A549 (cell line): ENCODE data around the gene TAAR8. TPM values are rescaled to one million over a fixed set of nuclear protein-coding genes. Genes with fewer than 3 reads are reported as not detected.
"Not testable (repeated sequence)": the region's sequence is repeated elsewhere in the genome, so short reads cannot be mapped to it uniquely, and the experiment has no call there.

Experiments
- ATAC-seq, 2 experiments: fragments of 200-7000 bp in 1 of 2; fragments of >200 bp in 1 of 2; cut with Nextera tagmentation in 1 of 2; cut with Tn5 transposase in 1 of 2; 3 replicates each; pipeline versions ENCODE4 v1.8.0 to v1.9.1; 2018 to 2020; ENCODE audit warnings: mild to moderate bottlenecking in 1 of 2, moderate library complexity in 1 of 2
- CTCF ChIA-PET: fragments of 300-600 bp; sonication (Branson Sonifier 250); formaldehyde crosslinking; extraction: SDS; loops from one replicate; lab custom pipeline; 2021; ENCODE audit warnings: antibody characterized with exemption, inconsistent platforms; lab: Yijun Ruan, JAX
- POLR2A ChIA-PET: fragments of 350-600 bp; formaldehyde crosslinking; extraction: SDS; loops from one replicate; lab custom pipeline; 2021; ENCODE audit warnings: antibody characterized with exemption, inconsistent platforms; lab: Yijun Ruan, JAX
- DNase-seq, 2 experiments: peaks; one replicate each; pipeline versions ENCODE4 v3.0.0 to v3.0.0-alpha.2; 2011 to 2016; ENCODE audit warnings: low read depth in 1 of 2, low spot score in 1 of 2
- FAIRE-seq: peaks from 2 replicates; lab custom pipeline; 2011; peaks lifted over from hg19 to GRCh38; lab: Jason Lieb, UNC
- H3K27ac ChIP-seq, 2 experiments: fragments of >200 bp; sonication (Bioruptor Twin); formaldehyde crosslinking; 3 replicates each; pipeline ENCODE4 v1.5.1; 2016 to 2017
- H3K4me1 ChIP-seq: fragments of >200 bp; sonication (Bioruptor Twin); formaldehyde crosslinking; 3 replicates; pipeline ENCODE4 v1.6.1; 2016
- H3K4me2 ChIP-seq: fragments of >200 bp; sonication (Bioruptor Twin); formaldehyde crosslinking; 3 replicates; pipeline ENCODE4 v1.6.1; 2016
- H3K4me3 ChIP-seq: fragments of >200 bp; sonication (Bioruptor Twin); formaldehyde crosslinking; 3 replicates; pipeline ENCODE4 v1.5.1; 2016
- H3K9me3 ChIP-seq: fragments of >200 bp; sonication (Bioruptor Twin); formaldehyde crosslinking; 3 replicates; pipeline ENCODE4 v1.6.1; 2016
- CBX2 ChIP-seq: fragments of 200-600 bp; sonication (generic); IDR thresholded peaks from 2 replicates; pipeline ENCODE4 v1.6.1; 2016; ENCODE audit warnings: low read depth, mild to moderate bottlenecking, borderline replicate concordance
- CBX8 ChIP-seq: fragments of 200-600 bp; sonication (generic); IDR thresholded peaks from 2 replicates; pipeline ENCODE4 v1.6.1; 2016
- CHD2 ChIP-seq: fragments of 150-350 bp; IDR thresholded peaks from 2 replicates; pipeline ENCODE4 v1.6.1; 2014; ENCODE audit warnings: low read length; ENCODE audit not compliant: partially characterized antibody
- E2F6 ChIP-seq: IDR thresholded peaks from 2 replicates; pipeline ENCODE4 v1.6.1; 2012; ENCODE audit warnings: low read depth, borderline replicate concordance
- EHMT2 ChIP-seq: fragments of 200-600 bp; sonication (generic); IDR thresholded peaks from 2 replicates; pipeline ENCODE4 v1.6.1; 2016; ENCODE audit warnings: antibody characterized with exemption, low read depth, mild to moderate bottlenecking, moderate library complexity
- GATA3 ChIP-seq: IDR thresholded peaks from 2 replicates; pipeline ENCODE4 v1.6.1; 2012; ENCODE audit warnings: borderline replicate concordance
- JUNB ChIP-seq: fragments of >200 bp; sonication (Bioruptor Twin); formaldehyde crosslinking; IDR thresholded peaks from 2 replicates; pipeline ENCODE4 v1.6.1; 2016
- MYC ChIP-seq: IDR thresholded peaks from 2 replicates; pipeline ENCODE4 v1.6.1; 2012; ENCODE audit warnings: mild to moderate bottlenecking, inconsistent platforms, low read length, improper control_type of control experiment, borderline replicate concordance
- NPAS2 ChIP-seq: fragments of 250-450 bp; sonication (Bioruptor Pico); IDR thresholded peaks from 2 replicates; pipeline ENCODE4 v1.8.0; 2022; ENCODE audit warnings: mild to moderate bottlenecking, moderate library complexity, borderline replicate concordance
- RAD21 ChIP-seq, 2 experiments: fragments of >200 bp in 1 of 2; sonication (Bioruptor Twin) in 1 of 2; formaldehyde crosslinking in 1 of 2; IDR thresholded peaks in 1 of 2; conservative IDR thresholded peaks in 1 of 2; 2 replicates in 1 of 2; 3 replicates in 1 of 2; pipeline ENCODE4 v1.6.1; 2012 to 2018; ENCODE audit warnings: inconsistent platforms in 1 of 2
- RCOR1 ChIP-seq: fragments of 150-350 bp; IDR thresholded peaks from 2 replicates; pipeline ENCODE4 v1.6.1; 2014; ENCODE audit warnings: antibody characterized with exemption, low read length, low read depth
- SMC3 ChIP-seq: fragments of >200 bp; sonication (Bioruptor Twin); formaldehyde crosslinking; IDR thresholded peaks from 3 replicates; pipeline ENCODE4 v1.6.1; 2018; ENCODE audit warnings: inconsistent platforms
- USF2 ChIP-seq: fragments of 450-650 bp; IDR thresholded peaks from 2 replicates; pipeline ENCODE4 v1.6.1; 2014; ENCODE audit warnings: antibody characterized with exemption
- ZC3H11A ChIP-seq: fragments of 450-650 bp; IDR thresholded peaks from 2 replicates; pipeline ENCODE4 v1.6.1; 2014; ENCODE audit warnings: antibody characterized with exemption, mild to moderate bottlenecking
- WGBS: methylation state at CpG from one replicate; pipeline ENCODE4 v1.1.6; 2017; ENCODE audit errors: missing lambda C conversion rate; 5-methylcytosine and 5-hydroxymethylcytosine counted together
- polyA plus RNA-seq, 4 experiments: library from polyadenylated mRNA; depleted of rRNA in 3 of 4; stranded (reverse); fragments of >200 nt; fragmentation: RNase III in 1 of 4; extraction: RNeasy Plus Mini Kit Qiagen cat#74134 plus additional on column Dnase treatment in 1 of 4; gene quantifications; 2 replicates in 3 of 4; 3 replicates in 1 of 4; pipeline ENCODE4 v1.2.3, GENCODE V29; 2011 to 2017
- TF ChIP-seq, protein P1 (sequence below): fragments of >200 bp; sonication (Bioruptor Twin); formaldehyde crosslinking; IDR thresholded peaks from 3 replicates; pipeline ENCODE4 v1.5.1; 2016
- TF ChIP-seq, protein P2 (sequence below): fragments of >200 bp; sonication (Bioruptor Twin); formaldehyde crosslinking; IDR thresholded peaks from 3 replicates; pipeline ENCODE4 v1.6.1; 2016

The TAAR8 gene
- polyA plus RNA-seq, 2 of the 4 experiments (the other 2 are of a cell fraction): not detected

GRCh38 chr6:132530293-132530974 is 22.0 kb upstream of the TAAR8 start:
- DNase-seq (peak in 1 of 2 experiments; percentile 60), ATAC-seq (peak; percentile 73 to 84; a peak in 4 of 6 replicates), FAIRE-seq (no peak)
- Histone ChIP-seq H3K27ac (no peak overlapping the region), H3K4me1 (peaks cover 8% of the 10 kb centered on the region), H3K4me2 (peak overlapping the region; percentile 82), H3K9me3 (no peaks in the 10 kb centered on the region)
- TF ChIP-seq GATA3 (no peak), RAD21 (conservative IDR thresholded peaks at IDR 0.05 in 1 of 2, IDR thresholded peaks at IDR 0.05 in 1 of 2) (peak; percentile 73 to 74), E2F6 (no peak), SMC3 (peak; percentile 47; the same call in 2 of the 3 replicates)
- TF ChIP-seq, protein P1, sequence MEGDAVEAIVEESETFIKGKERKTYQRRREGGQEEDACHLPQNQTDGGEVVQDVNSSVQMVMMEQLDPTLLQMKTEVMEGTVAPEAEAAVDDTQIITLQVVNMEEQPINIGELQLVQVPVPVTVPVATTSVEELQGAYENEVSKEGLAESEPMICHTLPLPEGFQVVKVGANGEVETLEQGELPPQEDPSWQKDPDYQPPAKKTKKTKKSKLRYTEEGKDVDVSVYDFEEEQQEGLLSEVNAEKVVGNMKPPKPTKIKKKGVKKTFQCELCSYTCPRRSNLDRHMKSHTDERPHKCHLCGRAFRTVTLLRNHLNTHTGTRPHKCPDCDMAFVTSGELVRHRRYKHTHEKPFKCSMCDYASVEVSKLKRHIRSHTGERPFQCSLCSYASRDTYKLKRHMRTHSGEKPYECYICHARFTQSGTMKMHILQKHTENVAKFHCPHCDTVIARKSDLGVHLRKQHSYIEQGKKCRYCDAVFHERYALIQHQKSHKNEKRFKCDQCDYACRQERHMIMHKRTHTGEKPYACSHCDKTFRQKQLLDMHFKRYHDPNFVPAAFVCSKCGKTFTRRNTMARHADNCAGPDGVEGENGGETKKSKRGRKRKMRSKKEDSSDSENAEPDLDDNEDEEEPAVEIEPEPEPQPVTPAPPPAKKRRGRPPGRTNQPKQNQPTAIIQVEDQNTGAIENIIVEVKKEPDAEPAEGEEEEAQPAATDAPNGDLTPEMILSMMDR: peak; percentile 77
- TF ChIP-seq, all 56 proteins: peak for 3
- POLR2A ChIA-PET: no interaction called here
- peak overlapping the region; percentile 32; the same call in 2 of the 3 replicates for H3K4me3 ChIP-seq
- CTCF ChIA-PET: interaction anchor here (0.6 to 2.1 kb wide), 15 partner anchors 10 to 293 kb away, joined by 3 to 6 read pairs (median 3); partner anchors contain the start of genes SLC18B1, STX7 and TAAR8
- WGBS: 16% methylated on average over 9 of the region's 9 CpGs

GRCh38 chr6:132534546-132534945 is 17.9 kb upstream of the TAAR8 start:
- ATAC-seq, H3K9me3 ChIP-seq, H3K4me2 ChIP-seq, POLR2A ChIA-PET, H3K27ac ChIP-seq, DNase-seq, H3K4me3 ChIP-seq, H3K4me1 ChIP-seq, FAIRE-seq: not testable (repeated sequence)
- WGBS: 47% methylated on average over 2 of the region's 2 CpGs
- CTCF ChIA-PET: interaction anchor here (0.6 kb wide), 1 partner anchor 24 kb away, joined by 3 read pairs; no protein-coding TSS in a partner anchor

GRCh38 chr6:132537145-132537544 is 15.3 kb upstream of the TAAR8 start:
- CTCF ChIA-PET: interaction anchor here (0.9 kb wide), 1 partner anchor 261 kb away, joined by 3 read pairs; the partner anchor contains the start of gene SLC18B1
- no peak overlapping the region for H3K27ac ChIP-seq

More at GRCh38 chr6:132537145-132537544, 15.3 kb upstream of the TAAR8 start:
- TF ChIP-seq USF2 (no peak), CBX2 (no peak), MYC (no peak), CBX8 (no peak), RCOR1 (no peak), JUNB (no peak), NPAS2 (CRISPR knock-in tag) (no peak), E2F6 (no peak), EHMT2 (no peak), CHD2 (no peak), ZC3H11A (no peak)
- TF ChIP-seq, protein P2, sequence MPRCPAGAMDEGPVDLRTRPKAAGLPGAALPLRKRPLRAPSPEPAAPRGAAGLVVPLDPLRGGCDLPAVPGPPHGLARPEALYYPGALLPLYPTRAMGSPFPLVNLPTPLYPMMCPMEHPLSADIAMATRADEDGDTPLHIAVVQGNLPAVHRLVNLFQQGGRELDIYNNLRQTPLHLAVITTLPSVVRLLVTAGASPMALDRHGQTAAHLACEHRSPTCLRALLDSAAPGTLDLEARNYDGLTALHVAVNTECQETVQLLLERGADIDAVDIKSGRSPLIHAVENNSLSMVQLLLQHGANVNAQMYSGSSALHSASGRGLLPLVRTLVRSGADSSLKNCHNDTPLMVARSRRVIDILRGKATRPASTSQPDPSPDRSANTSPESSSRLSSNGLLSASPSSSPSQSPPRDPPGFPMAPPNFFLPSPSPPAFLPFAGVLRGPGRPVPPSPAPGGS: no peak
- FAIRE-seq (no peak), ATAC-seq (no peak), DNase-seq (no peak)
- 51% methylated on average over 3 of the region's 3 CpGs for WGBS
- no peak overlapping the region for H3K4me3 ChIP-seq
- no peak overlapping the region for H3K4me2 ChIP-seq
- POLR2A ChIA-PET: no interaction called here
- no peaks in the 10 kb centered on the region for H3K4me1 ChIP-seq
- no peaks in the 10 kb centered on the region for H3K9me3 ChIP-seq
